Activated T-cell treated with anti-CD3 and anti-CD28 coated beads, Interleukin-2, amount 50 U/mL, for 72 hours (primary cell): ENCODE data around the gene WDPCP. TPM values are rescaled to one million over a fixed set of nuclear protein-coding genes. Genes with fewer than 3 reads are reported as not detected.

Source experiments
- ATAC-seq, 2 donors: fragments of 150-1000 bp; cut with Tn5 transposase; replicated peaks in 1 of 2; 2 replicates each; pipeline ENCODE4 v1.10.0; 2021; ENCODE audit warnings: moderate library complexity in 2 of 2, mild to moderate bottlenecking in 1 of 2
- DNase-seq, 2 donors: peaks; one replicate each; pipeline ENCODE4 v3.0.0; 2021 to 2022; ENCODE audit warnings: mixed read lengths in 1 of 2
- H3K27ac Mint-ChIP-seq: one replicate; pipeline ENCODE4 v1.8.0; 2022; ENCODE audit warnings: mild to moderate bottlenecking, moderate library complexity, mixed read lengths
- H3K27me3 Mint-ChIP-seq: one replicate; pipeline ENCODE4 v1.8.0; 2022; ENCODE audit warnings: low read depth, mixed read lengths
- H3K36me3 Mint-ChIP-seq, 2 donors: one replicate each; pipeline ENCODE4 v1.8.0; 2022; ENCODE audit warnings: mixed read lengths in 2 of 2, mild to moderate bottlenecking in 1 of 2; ENCODE audit not compliant: insufficient read depth in 2 of 2
- H3K4me1 Mint-ChIP-seq: one replicate; pipeline ENCODE4 v1.8.0; 2022; ENCODE audit warnings: low read depth, mixed read lengths
- H3K4me3 Mint-ChIP-seq, 2 donors: one replicate each; pipeline ENCODE4 v1.8.0; 2022; ENCODE audit warnings: mild to moderate bottlenecking in 2 of 2, mixed read lengths in 2 of 2, moderate library complexity in 2 of 2
- H3K9me3 Mint-ChIP-seq, 2 donors: one replicate each; pipeline ENCODE4 v1.8.0; 2022; ENCODE audit warnings: mixed read lengths in 2 of 2
- total RNA-seq, 2 donors: library from RNA; stranded (reverse); gene quantifications; one replicate each; pipeline ENCODE4 v1.2.3, GENCODE V29; 2022

WDPCP gene
- total RNA-seq, 2 donors from 2014 or later = 7.0 to 10.0 TPM

DNA sequence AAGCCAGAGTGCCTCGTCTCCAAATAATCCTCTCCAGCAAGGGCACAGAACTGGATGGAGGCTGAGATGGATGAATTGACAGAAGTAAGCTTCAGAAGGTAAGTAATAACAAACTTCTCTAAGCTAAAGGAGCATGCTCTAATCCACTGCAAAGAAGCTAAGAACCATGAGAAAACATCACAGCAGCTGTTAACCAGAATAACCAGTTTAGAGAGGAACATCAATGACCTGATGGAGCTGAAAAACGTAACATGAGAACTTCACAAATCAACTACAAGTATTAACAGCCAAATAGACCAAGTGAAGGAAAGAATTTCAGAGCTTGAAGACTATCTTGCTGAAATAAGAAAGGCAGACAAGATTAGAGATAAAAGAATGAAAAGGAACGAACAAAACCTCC is 32.3 kb downstream of the WDPCP start:
- Mint-ChIP-seq H3K27me3 (no peaks in the 10 kb centered on the region), H3K36me3 (peaks cover 27 to 33% of the 10 kb centered on the region in 2 donors), H3K27ac (no peak overlapping the region), H3K4me1 (peaks cover 13% of the 10 kb centered on the region), H3K4me3 (no peak overlapping the region), H3K9me3 (peaks cover 17 to 21% of the 10 kb centered on the region in 2 donors)
- ATAC-seq (no peak), DNase-seq (no peak)

DNA sequence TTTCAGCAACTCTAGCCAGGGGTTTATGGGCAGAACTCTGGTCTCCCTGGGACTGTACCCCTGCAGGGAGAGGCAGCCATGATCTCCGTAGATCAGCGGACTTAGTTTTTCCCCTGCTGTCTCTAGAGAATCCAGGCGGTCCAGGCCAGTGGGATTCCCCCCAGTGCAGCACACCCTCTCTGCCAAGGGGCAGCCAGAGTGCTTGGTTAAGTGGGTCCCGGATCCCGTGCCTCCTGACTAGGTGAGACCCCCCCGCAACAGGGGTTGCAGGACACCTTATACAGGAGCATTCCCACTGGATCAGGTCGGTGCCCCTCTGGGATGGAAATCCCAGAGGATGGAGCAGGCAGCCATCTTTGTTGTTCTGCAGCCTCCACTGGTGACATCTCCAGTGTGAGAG is 33.0 kb downstream of the WDPCP start:
- no peak for DNase-seq
- Mint-ChIP-seq H3K4me1 (peaks cover 13% of the 10 kb centered on the region), H3K9me3 (peaks cover 15 to 17% of the 10 kb centered on the region in 2 donors), H3K27ac (no peak overlapping the region), H3K27me3 (no peaks in the 10 kb centered on the region), H3K36me3 (peaks cover 24 to 30% of the 10 kb centered on the region in 2 donors), H3K4me3 (no peak overlapping the region)
- no peak for ATAC-seq

DNA sequence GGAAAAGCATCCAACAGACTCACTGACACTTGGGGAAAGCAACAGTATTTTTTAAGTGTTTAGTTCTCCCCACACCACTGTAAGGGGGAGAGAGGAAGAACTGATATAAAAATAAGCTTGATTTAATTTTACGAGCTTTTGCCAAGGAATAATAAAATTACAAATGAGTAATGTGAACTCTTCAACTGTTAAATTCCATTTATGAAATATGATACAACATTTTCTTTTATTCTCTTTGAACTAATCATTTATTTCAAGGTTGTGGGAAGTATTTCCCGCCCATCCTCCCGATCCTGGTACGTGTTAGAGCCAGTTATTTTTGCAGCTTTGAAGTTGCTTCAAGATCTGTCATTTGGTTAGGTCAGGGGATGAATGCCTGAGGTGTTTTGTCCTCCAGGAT is 35.2 kb downstream of the WDPCP start:
- no peak for ATAC-seq

GRCh38 chr2:63545023-63545422 is 43.3 kb downstream of the WDPCP start:
- H3K4me1 Mint-ChIP-seq = no peaks in the 10 kb centered on the region
- peaks cover 3% of the 10 kb centered on the region in 2 donors for H3K9me3 Mint-ChIP-seq
- H3K4me3 Mint-ChIP-seq = no peak overlapping the region
- no peak for DNase-seq
- no peak for ATAC-seq
- no peaks in the 10 kb centered on the region for H3K27me3 Mint-ChIP-seq
- H3K27ac Mint-ChIP-seq = no peak overlapping the region
- H3K36me3 Mint-ChIP-seq = no peaks in the 10 kb centered on the region

More for the DNA sequence above, 35.2 kb downstream of the WDPCP start:
- Mint-ChIP-seq H3K4me1 (peaks cover 10% of the 10 kb centered on the region), H3K4me3 (no peak overlapping the region), H3K9me3 (peaks cover 8 to 13% of the 10 kb centered on the region in 2 donors), H3K27ac (no peak overlapping the region), H3K36me3 (peaks cover 16 to 18% of the 10 kb centered on the region in 2 donors), H3K27me3 (no peaks in the 10 kb centered on the region)
- no peak for DNase-seq

DNA sequence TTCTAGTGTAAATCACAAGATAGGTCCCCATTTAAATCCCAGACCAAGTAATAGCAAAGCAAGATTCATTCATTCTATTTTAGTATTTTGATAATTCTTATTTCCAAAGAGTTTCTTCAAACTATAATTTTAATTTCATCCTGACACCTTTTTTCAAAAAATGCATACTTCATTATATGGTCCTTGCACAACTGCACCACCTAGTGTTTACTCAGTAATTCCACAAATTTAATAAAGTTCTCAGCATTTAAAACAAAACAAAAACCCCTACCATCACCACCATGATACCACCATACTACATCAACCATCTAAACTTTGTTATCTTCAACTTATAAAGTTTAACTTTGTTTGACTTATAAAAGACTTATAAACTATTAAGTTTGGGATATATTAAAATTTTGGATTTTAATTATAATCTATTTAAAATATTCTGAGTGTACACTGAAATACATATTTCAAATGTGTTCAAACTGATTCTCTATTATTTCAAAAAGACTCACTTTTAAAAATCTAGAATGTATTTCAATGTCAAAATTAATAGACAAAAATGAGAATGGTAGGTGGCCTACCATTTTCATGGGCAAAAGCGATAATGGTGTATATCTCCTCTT is 44.2 kb downstream of the WDPCP start:
- no peaks in the 10 kb centered on the region for H3K27me3 Mint-ChIP-seq
- ATAC-seq (no peak), DNase-seq (no peak)
- no peaks in the 10 kb centered on the region for H3K4me1 Mint-ChIP-seq
- H3K9me3 Mint-ChIP-seq = peaks cover 3% of the 10 kb centered on the region in 2 donors
- no peak overlapping the region for H3K27ac Mint-ChIP-seq
- H3K4me3 Mint-ChIP-seq = no peak overlapping the region
- no peaks in the 10 kb centered on the region for H3K36me3 Mint-ChIP-seq

- Mint-ChIP-seq H3K4me1 (no peaks in the 10 kb centered on the region), H3K36me3 (peaks cover 3 to 6% of the 10 kb centered on the region in 2 donors), H3K27ac (no peak overlapping the region), H3K9me3 (peaks cover 6% of the 10 kb centered on the region in 2 donors), H3K27me3 (no peaks in the 10 kb centered on the region), H3K4me3 (no peak overlapping the region)
- DNase-seq (no peak), ATAC-seq (no peak)
These were observed 48.7 kb downstream of the WDPCP start for GRCh38 chr2:63539416-63540162.

DNA sequence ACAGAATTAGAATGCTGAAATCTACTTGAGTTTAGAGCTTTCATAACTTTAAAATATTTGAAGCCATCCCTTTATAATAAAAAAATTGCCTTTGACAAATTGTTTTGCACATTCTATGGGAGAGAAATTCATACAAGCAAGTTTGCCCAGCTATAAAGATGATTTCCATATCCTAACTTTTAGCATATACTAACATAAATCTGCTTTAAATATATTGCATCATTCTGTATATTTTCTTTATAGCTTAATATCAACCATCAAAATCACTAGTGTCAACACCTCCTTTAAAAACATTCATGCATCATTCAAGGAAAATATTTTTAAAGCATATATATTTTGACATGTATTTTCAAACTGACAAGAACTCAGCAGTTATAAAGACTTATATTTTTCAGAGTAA is 49.9 kb downstream of the WDPCP start:
- no peak overlapping the region for H3K4me3 Mint-ChIP-seq
- no peak for ATAC-seq
- H3K27me3 Mint-ChIP-seq = no peaks in the 10 kb centered on the region
- H3K9me3 Mint-ChIP-seq = peaks cover 8 to 10% of the 10 kb centered on the region in 2 donors
- H3K36me3 Mint-ChIP-seq = peaks cover 3 to 6% of the 10 kb centered on the region in 2 donors
- DNase-seq = no peak
- H3K27ac Mint-ChIP-seq = no peak overlapping the region
- no peaks in the 10 kb centered on the region for H3K4me1 Mint-ChIP-seq

GRCh38 chr2:63537306-63537705 is 51.0 kb downstream of the WDPCP start:
- Mint-ChIP-seq H3K27me3 (no peaks in the 10 kb centered on the region), H3K9me3 (peaks cover 8 to 15% of the 10 kb centered on the region in 2 donors), H3K36me3 (peaks cover 5 to 6% of the 10 kb centered on the region in 2 donors), H3K27ac (no peak overlapping the region), H3K4me1 (no peaks in the 10 kb centered on the region), H3K4me3 (no peak overlapping the region)
- DNase-seq (no peak), ATAC-seq (no peak)

GRCh38 chr2:63530704-63531279 is 57.5 kb downstream of the WDPCP start:
- DNase-seq (no peak), ATAC-seq (no peak)
- Mint-ChIP-seq H3K27ac (no peak overlapping the region), H3K27me3 (no peaks in the 10 kb centered on the region), H3K4me3 (no peak overlapping the region), H3K36me3 (peaks cover 5 to 7% of the 10 kb centered on the region in 2 donors), H3K9me3 (peaks cover 16 to 18% of the 10 kb centered on the region in 2 donors), H3K4me1 (no peaks in the 10 kb centered on the region)

GRCh38 chr2:63525905-63526304 is 62.4 kb downstream of the WDPCP start:
- DNase-seq = no peak
- H3K27me3 Mint-ChIP-seq = no peaks in the 10 kb centered on the region
- no peak overlapping the region for H3K27ac Mint-ChIP-seq
- peaks cover 14 to 19% of the 10 kb centered on the region in 2 donors for H3K36me3 Mint-ChIP-seq
- no peak for ATAC-seq
- peaks cover 22 to 27% of the 10 kb centered on the region in 2 donors for H3K9me3 Mint-ChIP-seq
- H3K4me1 Mint-ChIP-seq = no peaks in the 10 kb centered on the region
- no peak overlapping the region for H3K4me3 Mint-ChIP-seq

DNA sequence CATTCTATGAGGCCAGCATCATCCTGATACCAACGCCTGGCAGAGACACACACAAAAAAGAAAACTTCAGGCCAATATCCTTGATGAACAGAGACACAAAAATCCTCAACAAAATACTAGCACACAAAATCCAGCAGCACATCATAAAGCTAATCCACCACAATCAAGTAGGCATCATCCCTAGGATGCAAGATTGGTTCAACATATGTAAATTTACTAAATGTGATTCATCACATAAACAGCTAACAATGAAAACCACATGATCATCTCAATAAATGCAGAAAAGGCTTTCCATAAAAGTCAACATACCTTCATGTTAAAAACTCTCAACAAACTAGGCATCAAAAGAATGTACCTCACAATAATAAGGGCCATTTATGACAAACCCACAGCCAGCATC is 65.3 kb downstream of the WDPCP start:
- H3K4me3 Mint-ChIP-seq = no peak overlapping the region
- H3K9me3 Mint-ChIP-seq = peaks cover 22 to 34% of the 10 kb centered on the region in 2 donors
- no peaks in the 10 kb centered on the region for H3K4me1 Mint-ChIP-seq
- no peak overlapping the region for H3K27ac Mint-ChIP-seq
- no peak for ATAC-seq
- H3K36me3 Mint-ChIP-seq = peaks cover 15 to 23% of the 10 kb centered on the region in 2 donors
- DNase-seq = no peak
- H3K27me3 Mint-ChIP-seq = no peaks in the 10 kb centered on the region

DNA sequence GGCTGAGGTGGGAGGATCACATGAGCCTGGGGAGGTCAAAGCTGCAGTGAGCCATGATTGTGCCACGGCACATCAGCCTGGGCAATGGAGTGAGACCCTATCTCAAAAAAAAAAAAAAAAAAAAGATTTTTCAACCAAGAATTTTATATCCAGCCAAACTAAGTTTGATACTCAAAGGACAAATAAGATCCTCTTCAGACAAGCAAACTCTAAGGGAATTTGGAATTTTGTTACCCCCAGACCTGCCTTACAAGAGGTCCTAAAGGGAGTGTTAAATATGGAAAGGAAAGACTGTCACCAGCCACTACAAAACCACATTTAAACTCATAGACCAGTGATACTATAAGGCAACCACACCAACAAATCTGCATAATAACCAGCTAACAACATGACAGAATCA is 67.5 kb downstream of the WDPCP start:
- Mint-ChIP-seq H3K4me1 (no peaks in the 10 kb centered on the region), H3K27ac (no peak overlapping the region), H3K27me3 (no peaks in the 10 kb centered on the region), H3K4me3 (no peak overlapping the region), H3K36me3 (peaks cover 15 to 23% of the 10 kb centered on the region in 2 donors), H3K9me3 (peaks cover 23 to 39% of the 10 kb centered on the region in 2 donors)
- DNase-seq = no peak
- no peak for ATAC-seq

GRCh38 chr2:63514781-63515180 is 73.5 kb downstream of the WDPCP start:
- H3K27ac Mint-ChIP-seq = no peak overlapping the region

More at GRCh38 chr2:63514781-63515180, 73.5 kb downstream of the WDPCP start:
- no peak for DNase-seq
- no peak for ATAC-seq
- no peaks in the 10 kb centered on the region for H3K27me3 Mint-ChIP-seq
- H3K36me3 Mint-ChIP-seq = peaks cover 7 to 13% of the 10 kb centered on the region in 2 donors
- H3K4me1 Mint-ChIP-seq = no peaks in the 10 kb centered on the region
- no peak overlapping the region for H3K4me3 Mint-ChIP-seq
- peaks cover 13 to 18% of the 10 kb centered on the region in 2 donors for H3K9me3 Mint-ChIP-seq
